Heart left ventricle (tissue), 13 donors: Measurements from ENCODE around the gene OXTR.

Experiments
- CTCF ChIP-seq, 12 donors: fragments of 200-600 bp; sonication (generic) in 4 of 12; IDR thresholded peaks; one replicate each; pipeline versions ENCODE4 v1.5.0 to v1.8.0; 2018 to 2022; ENCODE audit warnings: antibody characterized with exemption in 12 of 12, mild to moderate bottlenecking in 5 of 12
- POLR2A ChIP-seq, 2 donors: fragments of 450-650 bp; IDR thresholded peaks; one replicate each; pipeline ENCODE4 v1.6.1; 2017; ENCODE audit warnings: antibody characterized with exemption in 2 of 2, mild to moderate bottlenecking in 2 of 2, moderate library complexity in 2 of 2
- donor health status: ischemic (EF 13 %, LVEDD 7.1; RV severe dilation, severe dysfunction).
- donor health status: DM: no; HTN: yes; CAD: no.
- donor health status: DM: no; HTN: no; CAD: no.
- donor health status: ischemic (EF 25% LVEDD 6.9; RV normal size, moderate dysfunction).
- donor health status: ischemic (EF 25% LVEDD 5.7; RV mildly dilated, moderate dysfunction).
- donor health status: ischemic (EF 35%, LVEDD 5.7; RV mildly dilated, moderate dysfunction).
- donor health status: nonischemic (EF 11% LVEDD 7.7; RV severe dilation, severe dysfunction).
- donor health status: DM: yes; HTN: yes; CAD: no.
- donor health status: PGD.
- donor health status: ischemic (EF 29% LVEDD 5.4; RV normal size, mild dysfunction).
- donor health status: nonischemic (EF 23%, LVEDD 6.1; RV moderate dilation, normal function).

- no peak for TF ChIP-seq CTCF (IDR thresholded peaks at IDR 0.05)
- TF ChIP-seq POLR2A (IDR thresholded peaks at IDR 0.05): no peak
Measured at GRCh38 chr3:8760091-8760490, 9.3 kb downstream of the OXTR start.
